CD14-positive monocyte (primary cell): ENCODE measurements around the gene FAT1. TPM values are rescaled to one million over a fixed set of nuclear protein-coding genes. Genes with fewer than 3 reads are reported as not detected.

Source experiments
- DNase-seq, 3 donors: peaks; one replicate each; pipeline ENCODE4 v3.0.0-alpha.2; 2011 to 2022
- H2AFZ ChIP-seq: 2 replicates; pipeline ENCODE4 v1.6.0; 2012; ENCODE audit warnings: mild to moderate bottlenecking, low read depth, low read length, inconsistent platforms; ENCODE audit not compliant: insufficient read depth, poor library complexity, severe bottlenecking
- H3K27ac ChIP-seq, 2 donors: 1 replicate in 1 of 2; 2 replicates in 1 of 2; pipeline ENCODE4 v1.5.1; 2012 to 2013; ENCODE audit warnings: low read length in 2 of 2, control low read depth in 1 of 2, inconsistent platforms in 1 of 2, low read depth in 1 of 2, mild to moderate bottlenecking in 1 of 2
- H3K27me3 ChIP-seq, 2 donors: one replicate each; pipeline versions ENCODE4 v1.6.0 to v1.6.1; 2011 to 2013; ENCODE audit warnings: low read length in 2 of 2; ENCODE audit not compliant: control insufficient read depth in 2 of 2, insufficient read depth in 2 of 2
- H3K36me3 ChIP-seq, 2 donors: replicated peaks in 1 of 2; 1 replicate in 1 of 2; 2 replicates in 1 of 2; pipeline versions ENCODE4 v1.5.1 to v1.6.1; 2012 to 2013; ENCODE audit warnings: low read length in 2 of 2, control low read depth in 1 of 2, inconsistent platforms in 1 of 2, mild to moderate bottlenecking in 1 of 2; ENCODE audit not compliant: insufficient read depth in 2 of 2, control insufficient read depth in 1 of 2
- H3K4me1 ChIP-seq, 2 donors: 1 replicate in 1 of 2; 2 replicates in 1 of 2; pipeline versions ENCODE4 v1.5.1 to v1.6.1; 2012 to 2013; ENCODE audit warnings: low read length in 2 of 2, control low read depth in 1 of 2, inconsistent platforms in 1 of 2, mild to moderate bottlenecking in 1 of 2, moderate library complexity in 1 of 2; ENCODE audit not compliant: insufficient read depth in 2 of 2, control insufficient read depth in 1 of 2
- H3K4me2 ChIP-seq: replicated peaks from 2 replicates; pipeline ENCODE3; 2012; ENCODE audit warnings: low read length, moderate library complexity, mild to moderate bottlenecking; ENCODE audit not compliant: poor library complexity, severe bottlenecking; ENCODE audit errors: extremely low read depth
- H3K4me3 ChIP-seq, 3 experiments: fragments of 200-600 bp in 1 of 3; sonication (generic) in 1 of 3; replicated peaks in 1 of 3; 1 replicate in 2 of 3; 2 replicates in 1 of 3; pipeline ENCODE4 v1.5.1; 2011 to 2013; ENCODE audit warnings: low read length in 3 of 3, mild to moderate bottlenecking in 3 of 3, control low read depth in 2 of 3, low read depth in 2 of 3, inconsistent platforms in 1 of 3, moderate library complexity in 1 of 3
- H3K79me2 ChIP-seq: 2 replicates; pipeline ENCODE4 v1.6.0; 2012; ENCODE audit warnings: mild to moderate bottlenecking, control low read depth, inconsistent platforms, low read length, moderate library complexity; ENCODE audit not compliant: insufficient read depth
- H3K9ac ChIP-seq: 2 replicates; pipeline ENCODE4 v1.6.0; 2017; ENCODE audit warnings: low read length, mild to moderate bottlenecking; ENCODE audit not compliant: insufficient read depth, poor library complexity, severe bottlenecking
- H3K9me3 ChIP-seq, 2 donors: replicated peaks in 1 of 2; 1 replicate in 1 of 2; 2 replicates in 1 of 2; pipeline versions ENCODE4 v1.5.1 to v1.6.1; 2012 to 2013; ENCODE audit warnings: low read length in 2 of 2, control low read depth in 1 of 2; ENCODE audit not compliant: control insufficient read depth in 1 of 2, insufficient read depth in 1 of 2
- H4K20me1 ChIP-seq: 2 replicates; pipeline ENCODE4 v1.6.0; 2012; ENCODE audit warnings: mild to moderate bottlenecking, low read length, control low read depth, moderate library complexity; ENCODE audit not compliant: insufficient read depth
- H3K27ac Mint-ChIP-seq, 7 donors: one replicate each; pipeline ENCODE4 v1.8.0; 2020; ENCODE audit warnings: mild to moderate bottlenecking in 7 of 7, mixed read lengths in 7 of 7, moderate library complexity in 6 of 7, inconsistent platforms in 2 of 7
- H3K27me3 Mint-ChIP-seq, 3 donors: one replicate each; pipeline ENCODE4 v1.8.0; 2021 to 2022; ENCODE audit warnings: low read depth in 3 of 3, mild to moderate bottlenecking in 3 of 3, mixed read lengths in 3 of 3, moderate library complexity in 3 of 3, inconsistent platforms in 1 of 3
- H3K36me3 Mint-ChIP-seq, 2 donors: one replicate each; pipeline ENCODE4 v1.8.0; 2020; ENCODE audit warnings: mixed read lengths in 2 of 2, inconsistent platforms in 1 of 2, mild to moderate bottlenecking in 1 of 2
- H3K4me1 Mint-ChIP-seq: one replicate; pipeline ENCODE4 v1.8.0; 2020; ENCODE audit warnings: mild to moderate bottlenecking, mixed read lengths
- H3K4me3 Mint-ChIP-seq, 2 donors: one replicate each; pipeline ENCODE4 v1.8.0; 2020; ENCODE audit warnings: mild to moderate bottlenecking in 2 of 2, mixed read lengths in 2 of 2, moderate library complexity in 1 of 2
- H3K9me3 Mint-ChIP-seq, 7 donors: one replicate each; pipeline ENCODE4 v1.8.0; 2020 to 2022; ENCODE audit warnings: mixed read lengths in 7 of 7, mild to moderate bottlenecking in 6 of 7, moderate library complexity in 6 of 7, inconsistent platforms in 2 of 7
- WGBS: methylation state at CpG from one replicate; pipeline ENCODE4 v1.1.5; 2013; ENCODE audit warnings: missing lambda C conversion rate; ENCODE audit not compliant: insufficient coverage; 5-methylcytosine and 5-hydroxymethylcytosine counted together
- intact Hi-C, 2 donors: fragments of 100-400 bp; cut with micrococcal nuclease; formaldehyde crosslinking; loops; one replicate each; pipeline versions ENCODE4 v1.15.0 to v1.15.1; 2023
- polyA plus RNA-seq, 3 donors: library from polyadenylated mRNA; depleted of rRNA in 1 of 3; unstranded in 2 of 3; stranded (reverse) in 1 of 3; fragments of 300-500 nt in 2 of 3; fragments of >200 nt in 1 of 3; fragmentation: Illumina TruSeq in 2 of 3; gene quantifications; 1 replicate in 2 of 3; 2 replicates in 1 of 3; pipeline ENCODE4 v1.2.3, GENCODE V29; 2012 to 2021
- TF ChIP-seq, protein P1 (sequence below): fragments of 200-600 bp; IDR thresholded peaks from one replicate; pipeline ENCODE4 v1.8.0; 2022; ENCODE audit warnings: antibody characterized with exemption, mild to moderate bottlenecking

The FAT1 gene
- polyA plus RNA-seq, 3 donors, result not detected

DNA sequence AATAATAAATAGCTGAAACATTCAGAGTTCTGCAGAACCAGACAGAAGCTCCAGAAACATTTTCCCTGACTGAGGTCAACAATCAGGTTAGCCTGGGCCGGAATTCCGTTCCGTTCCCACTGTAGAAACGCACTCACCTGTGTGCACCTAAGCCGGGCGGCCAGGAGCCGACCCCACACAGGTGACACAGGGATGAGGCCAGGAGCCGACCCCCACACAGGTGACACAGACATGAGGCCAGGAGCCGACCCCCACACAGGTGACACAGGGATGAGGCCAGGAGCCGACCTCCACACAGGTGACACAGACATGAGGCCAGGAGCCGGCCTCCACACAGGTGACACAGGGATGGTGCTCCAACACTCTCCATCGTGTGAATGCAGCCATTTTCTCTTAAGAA, 21.9 kb downstream of the FAT1 start:
- Histone ChIP-seq H3K36me3 (no peaks in the 10 kb centered on the region), H3K27me3 (no peaks in the 10 kb centered on the region), H3K9me3 (peaks cover 0 to 4% of the 10 kb centered on the region in 2 donors), H3K4me2 (no peak overlapping the region), H3K79me2 (no peaks in the 10 kb centered on the region), H3K4me1 (no peaks in the 10 kb centered on the region), H3K9ac (no peak overlapping the region), H3K4me3 (no peak overlapping the region), H2AFZ (no peak overlapping the region), H3K27ac (no peak overlapping the region), H4K20me1 (no peaks in the 10 kb centered on the region)
- Mint-ChIP-seq H3K4me1 (no peaks in the 10 kb centered on the region), H3K4me3 (no peak overlapping the region), H3K36me3 (no peaks in the 10 kb centered on the region), H3K27ac (no peak overlapping the region), H3K27me3 (no peaks in the 10 kb centered on the region), H3K9me3 (peaks cover 0 to 8% (median 4%) of the 10 kb centered on the region in 7 donors)
- DNase-seq, result no peak
- TF ChIP-seq, protein P1, sequence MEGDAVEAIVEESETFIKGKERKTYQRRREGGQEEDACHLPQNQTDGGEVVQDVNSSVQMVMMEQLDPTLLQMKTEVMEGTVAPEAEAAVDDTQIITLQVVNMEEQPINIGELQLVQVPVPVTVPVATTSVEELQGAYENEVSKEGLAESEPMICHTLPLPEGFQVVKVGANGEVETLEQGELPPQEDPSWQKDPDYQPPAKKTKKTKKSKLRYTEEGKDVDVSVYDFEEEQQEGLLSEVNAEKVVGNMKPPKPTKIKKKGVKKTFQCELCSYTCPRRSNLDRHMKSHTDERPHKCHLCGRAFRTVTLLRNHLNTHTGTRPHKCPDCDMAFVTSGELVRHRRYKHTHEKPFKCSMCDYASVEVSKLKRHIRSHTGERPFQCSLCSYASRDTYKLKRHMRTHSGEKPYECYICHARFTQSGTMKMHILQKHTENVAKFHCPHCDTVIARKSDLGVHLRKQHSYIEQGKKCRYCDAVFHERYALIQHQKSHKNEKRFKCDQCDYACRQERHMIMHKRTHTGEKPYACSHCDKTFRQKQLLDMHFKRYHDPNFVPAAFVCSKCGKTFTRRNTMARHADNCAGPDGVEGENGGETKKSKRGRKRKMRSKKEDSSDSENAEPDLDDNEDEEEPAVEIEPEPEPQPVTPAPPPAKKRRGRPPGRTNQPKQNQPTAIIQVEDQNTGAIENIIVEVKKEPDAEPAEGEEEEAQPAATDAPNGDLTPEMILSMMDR, result no peak
- 81% methylated on average over 11 of the region's 12 CpGs for WGBS
- intact Hi-C loops, result no loop called here

DNA sequence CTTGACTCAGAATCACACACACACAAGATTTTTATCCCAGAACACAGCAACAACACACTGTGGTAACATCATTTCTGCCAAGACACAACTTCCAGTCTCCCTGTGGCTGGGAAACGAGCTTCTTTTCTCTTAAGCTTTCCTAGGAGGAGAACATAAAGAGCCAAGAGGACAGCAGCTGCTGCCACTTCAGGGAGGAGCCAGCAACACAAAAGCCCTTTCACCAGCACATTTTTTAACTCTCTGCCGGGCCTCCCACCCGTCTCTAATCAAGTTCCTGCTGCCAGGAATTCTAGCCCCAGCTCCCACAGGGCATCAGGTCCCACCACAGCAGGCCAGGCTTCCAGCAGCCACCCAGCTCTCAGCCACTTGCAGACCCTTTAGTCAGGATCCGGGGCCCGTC, 22.4 kb downstream of the FAT1 start:
- WGBS, result 69% methylated on average over 3 of the region's 5 CpGs
- Histone ChIP-seq H2AFZ (no peak overlapping the region), H3K36me3 (no peaks in the 10 kb centered on the region), H3K27me3 (no peaks in the 10 kb centered on the region), H3K4me1 (no peaks in the 10 kb centered on the region), H3K27ac (no peak overlapping the region), H4K20me1 (no peaks in the 10 kb centered on the region), H3K4me2 (no peak overlapping the region), H3K9ac (no peak overlapping the region), H3K4me3 (no peak overlapping the region), H3K9me3 (peaks cover 0 to 4% of the 10 kb centered on the region in 2 donors), H3K79me2 (no peaks in the 10 kb centered on the region)
- DNase-seq, result no peak
- H3K4me3 Mint-ChIP-seq, result no peak overlapping the region
- TF ChIP-seq, protein P1, result no peak
- H3K27ac Mint-ChIP-seq, result no peak overlapping the region
- peaks cover 0 to 8% (median 4%) of the 10 kb centered on the region in 7 donors for H3K9me3 Mint-ChIP-seq
- no peaks in the 10 kb centered on the region for H3K27me3 Mint-ChIP-seq
- intact Hi-C loops, result no loop called here
- H3K4me1 Mint-ChIP-seq, result no peaks in the 10 kb centered on the region
- no peaks in the 10 kb centered on the region for H3K36me3 Mint-ChIP-seq
